Myocyte (in vitro differentiated cells): ENCODE results near the gene DESI2. TPM values are rescaled to one million over a fixed set of nuclear protein-coding genes. Genes with fewer than 3 reads are reported as not detected.
"Not testable (repeated sequence)": the region's sequence is repeated elsewhere in the genome, so short reads cannot be mapped to it uniquely, and the experiment has no call there.

ENCODE experiments used
- DNase-seq: peaks from one replicate; pipeline ENCODE4 v3.0.0-alpha.2; 2012; ENCODE audit warnings: low read depth
- total RNA-seq: library from RNA; depleted of rRNA; stranded (reverse); fragments of >200 nt; gene quantifications from 2 replicates; pipeline ENCODE4 v1.2.3, GENCODE V29; 2014

Gene DESI2
- total RNA-seq, 1 donor from 2014 or later = 112 TPM

DNA sequence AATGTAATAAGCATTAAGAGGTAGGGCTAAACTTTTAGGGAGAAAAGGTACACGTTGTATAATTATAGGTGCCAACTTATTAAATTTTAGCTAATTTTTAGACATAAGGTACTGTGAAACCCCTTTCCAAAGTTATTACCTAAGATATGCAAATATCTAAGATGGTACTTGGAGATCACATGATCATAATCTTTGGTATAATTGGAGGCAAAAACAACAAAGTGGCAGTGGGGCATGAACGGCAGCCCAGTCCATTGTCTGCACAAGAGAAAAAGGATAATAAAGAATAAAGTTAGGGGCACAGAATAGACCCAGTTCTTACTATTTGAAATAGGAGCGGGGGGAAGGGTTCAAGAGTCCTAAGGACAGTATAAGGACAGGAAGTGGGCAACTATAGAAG is 51.2 kb downstream of the DESI2 start:
- no peak for DNase-seq

- no peak for DNase-seq
Observed at GRCh38 chr1:244705261-244706234, 52.6 kb downstream of the DESI2 start.

DNA sequence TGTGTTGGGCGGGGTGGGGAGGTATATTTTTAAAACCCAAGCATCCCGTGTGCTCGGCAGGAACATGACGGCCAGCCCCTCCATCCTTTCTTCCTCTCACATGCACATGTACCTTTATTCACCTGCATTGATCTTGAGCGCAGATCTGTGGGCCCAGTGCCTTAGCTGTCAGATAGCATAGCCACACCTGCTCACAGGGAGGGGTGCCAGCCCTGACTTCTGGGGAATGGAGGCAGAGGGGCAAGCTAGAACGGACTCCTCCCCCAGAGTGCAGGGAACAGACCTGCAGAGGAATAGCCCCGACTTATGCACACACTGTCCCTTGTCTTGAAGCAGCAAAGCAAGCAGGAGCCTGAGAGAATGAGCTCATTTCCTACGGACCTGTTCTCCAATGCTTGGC is 56.1 kb downstream of the DESI2 start:
- DNase-seq = no peak

- DNase-seq = no peak
Observed at GRCh38 chr1:244709476-244710368, 56.8 kb downstream of the DESI2 start.

DNA sequence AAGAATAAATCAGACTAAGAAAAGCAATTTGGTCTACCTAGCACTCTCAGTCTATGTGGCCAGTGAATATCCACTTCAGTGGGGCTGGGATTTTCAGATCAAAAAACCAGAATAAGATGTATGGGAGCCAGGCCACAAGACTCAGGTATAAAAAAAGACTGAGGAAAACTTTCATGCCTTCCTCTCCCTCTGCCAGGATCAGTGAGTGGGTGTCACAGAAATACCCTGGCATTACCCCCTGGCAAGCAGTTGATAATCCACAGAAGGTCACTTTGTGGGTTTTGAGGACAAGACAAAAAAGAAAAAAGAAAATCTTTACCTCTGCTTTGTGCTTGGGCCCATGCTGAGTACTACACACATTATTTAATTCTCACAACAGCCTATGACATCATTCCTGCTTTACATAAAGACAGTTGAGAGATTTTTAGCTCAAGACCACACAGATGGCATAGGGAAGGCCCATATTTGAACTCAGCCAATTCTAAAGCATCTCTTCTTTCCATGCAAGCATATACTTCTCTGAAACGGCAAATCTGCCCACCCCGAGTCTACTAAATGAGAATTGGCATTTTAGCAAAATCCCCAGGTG is 57.6 kb downstream of the DESI2 start:
- no peak for DNase-seq

GRCh38 chr1:244712669-244713068 is 59.7 kb downstream of the DESI2 start:
- DNase-seq = peak; percentile 13

DNA sequence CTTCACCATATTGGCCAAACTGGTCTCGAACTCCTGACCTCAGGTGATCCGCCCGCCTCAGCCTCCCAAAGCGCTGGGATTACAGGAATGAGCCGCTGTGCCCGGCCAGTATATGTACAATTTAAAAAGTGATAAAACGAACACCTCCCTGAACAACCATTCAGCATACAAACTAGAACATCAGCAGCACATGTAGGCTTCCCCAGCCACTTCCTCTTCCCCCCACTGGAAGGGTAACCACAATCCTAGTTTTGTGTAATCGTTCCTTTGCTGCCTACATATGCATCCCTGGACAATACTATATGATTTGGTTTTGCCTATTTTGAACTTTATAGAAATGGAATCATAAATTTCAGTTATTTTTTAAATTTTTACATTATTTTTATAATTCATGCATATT is 60.4 kb downstream of the DESI2 start:
- DNase-seq = no peak

DNA sequence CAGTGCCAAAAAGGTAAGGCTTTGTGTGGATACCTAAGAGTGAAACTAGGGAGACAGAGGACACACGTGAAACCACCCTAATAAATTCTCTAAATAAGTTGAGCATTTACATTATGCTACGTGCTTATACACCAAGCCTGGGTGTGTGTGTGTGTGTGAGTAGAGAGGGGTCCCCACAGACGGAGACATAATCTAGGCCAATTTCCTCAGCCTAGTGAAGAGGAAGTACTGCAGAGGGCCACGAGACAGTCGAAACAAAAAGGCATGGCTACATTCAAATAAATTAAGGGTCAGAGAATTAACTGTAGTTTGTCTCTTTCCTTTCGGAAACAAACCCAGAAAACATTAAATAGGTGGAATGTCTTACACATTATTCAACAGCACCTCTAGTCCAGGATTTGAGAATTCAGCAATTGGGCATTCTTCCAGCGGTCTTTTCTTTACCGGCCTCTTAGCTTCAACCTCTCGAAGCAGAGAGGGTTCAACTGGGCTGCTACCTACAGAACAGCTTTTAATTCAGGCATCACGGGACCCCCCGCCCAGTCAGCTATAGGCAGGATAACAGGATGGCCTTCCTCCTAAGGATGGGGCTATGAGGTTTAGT is 75.0 kb downstream of the DESI2 start:
- DNase-seq = no peak

DNA sequence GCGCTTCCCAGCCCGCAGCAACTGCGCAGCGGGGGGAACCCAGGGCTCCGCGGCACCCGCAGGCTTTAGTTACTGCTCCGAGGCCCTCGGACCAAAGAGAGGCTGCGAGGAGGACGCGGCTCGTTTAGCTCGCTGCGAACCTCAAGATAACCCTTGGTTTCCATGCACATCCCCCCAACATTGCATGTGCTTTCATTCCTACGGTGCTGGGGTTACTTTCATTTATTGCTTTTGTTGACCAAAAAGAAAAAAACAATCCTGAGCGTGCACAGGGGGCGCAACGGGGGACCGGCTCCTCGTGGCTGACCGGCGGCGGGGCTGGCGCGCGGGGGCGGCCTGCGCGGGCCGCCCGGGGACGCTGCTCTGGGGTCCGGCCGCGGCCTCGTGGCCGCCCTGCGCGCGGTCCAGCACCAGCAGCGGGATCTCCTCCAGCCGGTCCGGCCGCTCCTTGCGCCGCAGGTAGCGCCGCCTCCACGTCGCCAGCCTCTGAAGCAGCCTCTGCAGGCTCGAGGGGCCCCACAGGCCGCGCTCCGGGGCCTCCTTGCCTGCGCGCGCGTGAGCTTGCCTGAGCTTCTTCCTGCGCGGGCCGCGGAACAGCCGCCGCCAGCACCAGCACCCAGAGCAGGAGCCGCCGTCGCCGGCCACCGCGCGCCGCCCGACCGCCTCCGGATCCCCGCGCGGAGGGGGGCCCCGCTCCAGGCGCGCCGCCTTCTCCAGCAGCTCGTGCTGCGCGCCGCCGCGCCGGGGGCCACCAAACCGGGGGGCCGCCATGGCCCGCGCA is 77.4 kb downstream of the DESI2 start:
- DNase-seq = peak; percentile 47

DNA sequence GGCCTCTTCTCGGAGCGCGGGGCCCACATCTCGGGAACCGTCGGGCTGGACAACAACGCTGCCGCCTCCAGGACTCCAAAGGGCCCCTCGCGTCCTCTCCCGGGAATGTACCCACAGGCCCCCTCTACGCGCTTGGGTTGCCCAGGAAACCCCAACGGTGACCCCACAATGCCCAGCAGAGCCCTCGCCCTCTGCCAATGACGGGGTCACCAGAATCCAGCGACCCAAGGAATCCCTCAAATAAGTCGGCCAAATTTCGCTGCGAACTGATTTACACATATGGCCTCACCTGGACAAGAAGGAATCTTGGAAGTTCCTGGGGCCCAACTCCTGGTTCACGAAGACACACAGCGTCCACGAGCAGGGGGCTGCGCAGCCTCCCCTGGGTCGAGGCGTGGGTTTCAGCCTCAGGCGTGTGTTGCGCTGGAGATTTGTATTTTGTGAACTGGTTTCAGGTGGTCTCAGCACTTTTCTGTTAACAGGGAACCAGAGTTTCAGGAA is 78.1 kb downstream of the DESI2 start:
- DNase-seq = no peak

DNA sequence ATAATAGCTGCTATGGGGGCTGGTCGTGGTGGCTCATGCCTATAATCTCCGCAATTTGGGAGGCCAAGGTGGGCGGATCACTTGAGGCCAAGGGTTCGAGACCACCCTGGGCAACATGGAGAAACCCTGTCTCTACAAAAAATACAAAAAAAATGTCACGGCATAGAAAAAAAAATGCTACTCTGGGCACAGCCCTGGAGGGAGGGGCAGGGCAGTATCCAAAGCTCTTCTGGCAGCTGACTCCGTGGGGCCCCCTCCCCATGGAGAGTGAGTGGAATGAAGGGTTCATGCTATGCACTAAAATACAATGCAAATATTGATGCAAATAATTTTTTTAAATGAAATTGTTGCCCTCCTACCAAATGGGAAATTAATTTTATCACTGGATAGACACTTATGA is 78.7 kb downstream of the DESI2 start:
- no peak for DNase-seq

DNA sequence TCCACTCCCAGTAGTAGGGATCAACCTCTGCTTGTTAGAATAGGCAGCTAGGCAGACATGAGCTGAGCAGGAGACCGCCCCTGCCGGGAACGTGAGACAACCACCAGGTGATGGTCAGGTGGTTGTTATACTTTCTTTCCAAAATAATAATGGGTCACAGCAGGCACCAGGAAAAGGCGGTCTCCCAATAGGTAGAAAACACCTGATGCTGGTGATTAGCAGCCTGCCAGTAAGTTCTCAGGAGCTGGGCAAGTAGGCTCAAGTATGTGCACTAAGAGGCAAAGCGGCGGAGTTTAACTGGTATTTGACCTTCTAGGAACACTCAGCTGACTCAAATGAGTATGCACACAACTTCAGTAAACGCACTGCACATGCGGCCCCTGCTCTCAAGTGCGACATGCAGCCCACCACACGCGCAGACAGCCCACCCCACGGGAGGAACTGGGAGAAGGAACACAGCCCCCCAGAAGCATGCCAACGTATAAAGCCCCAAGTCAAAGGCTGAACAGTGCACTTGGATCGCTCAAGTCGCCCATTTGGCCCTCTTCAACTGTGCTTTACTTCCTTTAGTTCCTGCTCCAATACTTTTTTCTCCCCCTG is 80.0 kb downstream of the DESI2 start:
- no peak for DNase-seq

- peak; percentile 13 for DNase-seq
Observed at GRCh38 chr1:244735404-244735803, 82.5 kb downstream of the DESI2 start.

GRCh38 chr1:244735876-244736561 is 83.1 kb downstream of the DESI2 start:
- DNase-seq = no peak

- not testable (repeated sequence) for DNase-seq
Observed at GRCh38 chr1:244739140-244739539, 86.2 kb downstream of the DESI2 start.

GRCh38 chr1:244740027-244740617 is 87.2 kb downstream of the DESI2 start:
- DNase-seq = not testable (repeated sequence)

GRCh38 chr1:244741692-244742091 is 88.8 kb downstream of the DESI2 start:
- no peak for DNase-seq

- no peak for DNase-seq
Observed at GRCh38 chr1:244749230-244750016, 96.5 kb downstream of the DESI2 start.
